SKM-1 (cell line): ENCODE results near the gene METTL21A.
A peak's percentile ranks its signal among the peaks of the same experiment; 100 is the strongest.
"Not testable (repeated sequence)": the region's sequence is repeated elsewhere in the genome, so short reads cannot be mapped to it uniquely, and the experiment has no call there.

Experiments used
- DNase-seq: peaks from one replicate; lab custom pipeline; 2025; ENCODE audit not compliant: unreplicated experiment; lab: John Stamatoyannopoulos, UW

METTL21A gene

DNA sequence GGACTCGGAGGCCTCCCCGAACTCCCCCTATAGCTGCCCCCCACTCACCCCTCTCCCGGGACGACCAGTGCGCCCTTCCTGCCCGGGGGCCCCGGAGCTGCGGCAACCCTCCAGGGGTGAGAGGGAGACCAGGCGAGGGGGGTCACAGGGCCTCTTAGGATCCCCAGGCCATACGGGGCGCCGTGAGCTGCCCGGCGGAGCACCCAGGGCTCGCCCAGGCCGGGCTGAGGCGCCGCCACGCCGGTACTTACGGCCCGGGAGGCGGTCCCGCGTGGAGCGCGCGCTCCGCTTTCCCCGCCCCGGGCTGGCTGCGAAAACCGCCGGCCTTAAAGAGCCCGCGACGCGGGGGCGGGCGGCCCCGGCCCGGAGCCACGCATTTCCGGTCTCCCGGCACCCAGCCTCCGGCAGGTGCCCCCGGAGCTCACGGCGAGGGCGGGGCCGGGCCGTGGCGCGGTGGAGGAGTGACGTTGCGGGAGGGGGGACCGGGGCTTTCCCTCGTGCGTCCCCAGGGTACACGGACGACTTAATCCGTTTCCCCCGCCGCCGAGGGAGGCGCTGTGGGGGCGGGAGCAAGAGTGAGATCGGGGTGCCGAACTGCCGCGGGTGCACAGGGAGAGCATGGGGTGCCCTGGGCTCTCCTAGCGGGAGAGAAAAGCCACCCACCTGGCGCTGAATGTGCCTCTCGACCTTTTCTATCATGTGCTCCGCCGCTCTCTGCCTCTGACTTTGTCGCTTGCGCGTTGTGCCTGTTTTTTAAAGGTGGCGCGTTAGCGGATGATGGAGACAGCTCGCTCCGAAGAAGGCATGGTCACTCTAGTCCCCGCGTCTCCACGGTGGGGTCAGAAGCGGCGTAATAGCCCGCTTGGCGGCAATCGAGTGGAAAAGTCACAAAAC lies at the start of gene METTL21A:
METTL21A (minus strand) TSS at position 381 of the 894 bp plus-strand sequence. CDS start 1,019 bp downstream, outside the sequence.
- DNase-seq = peak; percentile 81

DNA sequence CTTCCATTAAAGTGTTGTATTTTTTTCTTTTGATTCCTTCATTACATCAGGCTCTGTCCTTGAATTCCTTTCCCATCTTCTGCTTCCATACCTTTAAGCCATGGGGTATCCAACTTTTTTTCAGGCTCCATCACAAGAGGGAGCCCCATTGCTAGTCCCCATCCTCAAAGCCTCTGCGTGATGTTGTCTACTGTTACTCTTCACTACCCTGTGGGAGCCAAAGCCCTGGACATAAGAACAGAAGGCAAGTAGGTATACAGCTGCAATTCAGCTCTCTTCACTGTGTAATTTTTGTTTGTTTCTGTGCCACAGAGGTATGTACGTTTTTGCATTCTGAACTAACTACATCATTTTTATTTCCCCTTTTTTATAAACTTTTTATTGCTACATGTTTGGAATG lies 49.6 kb upstream of the METTL21A start:
- DNase-seq = no peak

DNA sequence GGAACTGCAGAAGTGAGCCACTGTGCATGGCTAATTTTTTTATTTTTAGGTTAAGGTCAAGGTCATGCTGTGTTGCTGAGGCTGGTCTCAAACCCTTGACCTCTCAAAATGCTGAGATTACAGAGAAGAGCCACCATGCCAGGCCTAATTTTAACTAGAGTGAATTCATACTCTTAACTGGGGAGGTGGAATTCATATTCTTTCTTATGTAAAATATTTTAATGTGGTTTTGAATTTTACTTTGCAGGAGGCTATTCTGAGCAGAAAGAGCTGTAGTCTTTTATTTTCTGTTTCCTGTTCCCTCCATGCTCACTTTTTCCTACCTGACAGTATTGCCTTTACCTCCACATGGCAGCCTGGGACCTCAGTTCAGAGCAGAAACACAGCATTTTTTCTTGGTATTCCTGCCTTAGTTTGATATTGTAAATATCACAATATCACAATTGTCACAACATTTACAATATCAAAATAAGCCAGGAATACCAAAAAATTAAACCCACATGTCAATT lies 49.1 kb upstream of the METTL21A start:
- no peak for DNase-seq

DNA sequence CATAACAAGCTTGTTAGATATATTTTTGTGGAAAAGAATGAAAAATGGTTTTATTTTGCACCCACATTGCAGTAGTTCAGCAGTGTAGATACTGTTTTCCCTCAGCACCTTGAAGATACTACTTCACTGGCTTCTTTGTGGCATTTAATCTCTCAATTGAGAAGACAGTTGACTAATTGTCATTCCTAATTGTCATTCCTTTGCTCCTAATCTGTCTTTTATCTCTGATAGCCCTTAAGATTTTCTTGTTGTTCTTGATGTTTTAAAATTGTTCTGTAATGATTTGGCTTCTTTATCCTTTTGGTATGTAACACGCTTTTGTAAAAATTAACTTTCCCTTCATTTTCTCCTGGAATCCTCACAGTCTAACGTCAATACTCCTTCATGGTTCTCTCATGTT lies 48.2 kb upstream of the METTL21A start:
- DNase-seq = no peak

DNA sequence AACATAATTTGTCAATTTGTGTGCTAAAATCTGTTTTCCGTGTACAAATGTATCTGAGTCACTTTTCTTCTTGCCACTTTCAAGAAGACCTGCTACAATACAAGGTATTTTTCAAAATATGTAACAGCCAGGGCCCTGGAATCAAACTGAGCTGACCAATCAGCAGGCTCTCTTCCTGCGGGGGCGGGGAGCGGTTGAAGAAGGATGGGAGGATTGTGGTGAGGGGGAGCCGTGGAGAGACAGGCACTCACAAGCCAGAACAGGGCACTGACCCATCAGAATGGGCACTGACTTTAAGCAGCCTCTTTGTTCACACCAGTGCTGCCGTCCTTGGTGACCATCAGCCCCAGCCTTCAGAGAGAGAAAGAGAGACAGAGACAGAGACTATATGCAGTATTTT lies 45.7 kb upstream of the METTL21A start:
- no peak for DNase-seq

DNA sequence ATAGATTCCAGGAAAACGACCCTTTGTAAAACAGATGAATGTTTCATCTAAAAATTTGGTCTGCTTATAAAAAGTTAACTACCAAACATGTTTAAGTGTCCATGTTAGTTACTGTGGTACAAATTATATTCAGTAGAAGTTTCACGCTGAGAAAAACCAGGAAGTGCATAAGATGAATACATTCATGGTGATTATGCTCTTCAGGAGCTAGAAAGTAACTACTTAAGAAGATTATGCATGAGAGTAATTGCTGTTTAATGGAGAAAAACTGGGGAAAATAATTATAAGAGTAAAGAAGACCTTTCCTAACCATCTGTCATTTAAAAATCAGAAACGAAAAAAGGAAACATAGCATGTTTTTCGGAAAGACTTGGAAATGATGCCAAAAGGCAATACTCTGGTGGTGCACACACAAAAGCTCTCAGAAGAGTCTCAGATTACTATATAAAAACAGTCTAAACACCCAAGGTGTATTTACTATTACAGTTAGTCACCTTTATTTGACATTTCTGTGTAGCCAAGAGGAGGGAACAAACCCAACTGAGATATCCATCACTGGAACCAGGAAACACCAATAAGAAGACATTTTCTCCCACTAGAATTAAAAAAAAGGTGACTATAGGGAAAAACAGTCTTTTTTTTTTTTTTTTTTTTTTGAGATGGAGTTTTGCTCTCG lies 38.8 kb upstream of the METTL21A start:
- DNase-seq = no peak

DNA sequence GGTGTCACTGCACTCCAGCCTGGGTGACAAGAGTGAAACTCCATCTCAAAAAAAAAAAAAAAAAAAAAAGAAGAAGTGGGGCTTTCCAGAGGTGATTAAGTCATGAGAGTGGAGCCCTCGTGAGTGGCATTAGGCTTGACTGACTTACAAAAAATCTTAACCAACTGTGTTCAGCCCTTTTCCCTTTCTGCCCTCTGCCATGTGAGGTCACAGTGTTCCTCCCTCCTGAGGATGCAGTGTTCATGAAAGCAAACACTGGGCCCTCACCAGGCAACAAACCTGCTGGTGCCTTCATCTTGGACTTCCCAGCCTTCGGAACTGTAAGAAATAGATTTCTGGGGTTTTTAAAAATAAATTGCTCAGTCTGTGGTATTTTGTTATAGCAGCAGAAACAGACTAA lies 37.0 kb upstream of the METTL21A start:
- DNase-seq = no peak

DNA sequence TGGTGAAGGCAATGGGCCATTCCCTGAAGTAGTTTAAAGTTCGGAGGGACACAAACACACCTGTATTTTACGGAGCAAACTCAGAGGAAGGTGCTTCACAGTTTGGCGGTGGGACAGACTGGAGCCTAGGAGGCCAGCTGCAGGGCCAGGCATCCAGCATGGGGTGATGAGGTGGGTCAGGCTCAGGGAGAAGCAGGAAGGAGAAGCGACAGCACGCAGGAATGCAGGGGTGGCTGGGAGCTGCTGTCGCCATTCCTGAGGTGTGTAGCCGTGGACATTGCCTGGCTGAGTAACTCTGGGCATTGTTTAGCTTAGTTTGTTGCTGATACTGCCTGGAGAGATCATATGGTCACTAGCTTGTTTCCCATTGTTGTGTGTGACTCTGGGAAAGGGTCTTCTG lies 35.8 kb upstream of the METTL21A start:
- no peak for DNase-seq

DNA sequence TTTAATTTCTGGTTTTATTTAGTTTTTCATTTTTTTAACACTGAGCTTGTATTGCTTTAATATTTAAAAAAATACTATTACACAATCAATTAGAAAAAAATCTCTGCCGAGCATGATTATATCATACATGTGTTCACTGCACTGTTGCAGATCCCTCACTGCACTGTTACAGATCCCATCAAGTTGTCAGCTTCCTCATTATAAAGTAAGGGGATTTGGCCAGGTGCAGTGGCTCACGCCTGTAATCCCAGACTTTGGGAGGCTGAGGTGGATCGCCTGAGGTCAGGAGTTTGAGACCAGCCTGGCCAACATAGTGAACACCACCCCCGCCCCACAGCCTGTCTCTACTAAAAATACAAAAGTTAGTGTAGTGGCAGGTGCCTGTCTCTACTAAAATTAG lies 33.0 kb upstream of the METTL21A start:
- DNase-seq = no peak

DNA sequence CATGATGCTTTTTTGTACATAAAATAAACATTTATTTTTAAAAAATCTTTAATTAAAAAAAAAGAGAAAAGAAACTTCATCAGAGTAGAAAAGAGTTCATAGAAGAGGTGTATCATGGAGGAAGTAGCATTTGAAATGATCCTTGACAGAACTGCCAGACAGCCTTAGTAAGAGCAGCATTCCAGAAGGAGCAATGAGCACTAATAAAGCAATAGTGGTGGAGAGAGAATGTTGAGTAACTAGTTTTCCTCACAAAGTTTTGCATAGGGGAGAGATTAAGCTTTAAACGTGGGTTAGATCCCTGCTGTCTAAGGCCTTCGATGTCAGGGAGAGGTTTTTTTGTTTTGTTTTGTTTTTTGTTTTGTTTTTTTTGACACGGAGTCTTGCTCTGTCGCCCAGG lies 29.8 kb upstream of the METTL21A start:
- DNase-seq = no peak

DNA sequence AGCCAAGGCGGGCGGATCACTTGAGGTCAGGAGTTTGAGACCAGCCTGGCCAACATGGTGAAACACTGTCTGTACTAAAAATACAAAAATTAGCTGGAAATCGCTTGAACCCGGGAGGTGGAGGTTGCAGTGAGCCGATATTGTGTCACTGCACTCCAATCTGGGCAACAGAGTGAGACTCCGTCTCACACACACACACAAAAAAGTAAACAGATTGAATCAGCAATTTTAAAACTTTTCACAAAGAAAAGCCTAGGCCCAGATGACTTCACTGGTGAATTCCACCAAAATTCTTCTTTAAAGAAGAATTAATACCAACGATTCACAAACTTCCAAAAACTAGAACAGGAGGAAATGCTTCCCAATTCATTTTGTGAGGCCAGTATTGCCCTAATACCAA lies 21.4 kb upstream of the METTL21A start:
- DNase-seq = not testable (repeated sequence)

DNA sequence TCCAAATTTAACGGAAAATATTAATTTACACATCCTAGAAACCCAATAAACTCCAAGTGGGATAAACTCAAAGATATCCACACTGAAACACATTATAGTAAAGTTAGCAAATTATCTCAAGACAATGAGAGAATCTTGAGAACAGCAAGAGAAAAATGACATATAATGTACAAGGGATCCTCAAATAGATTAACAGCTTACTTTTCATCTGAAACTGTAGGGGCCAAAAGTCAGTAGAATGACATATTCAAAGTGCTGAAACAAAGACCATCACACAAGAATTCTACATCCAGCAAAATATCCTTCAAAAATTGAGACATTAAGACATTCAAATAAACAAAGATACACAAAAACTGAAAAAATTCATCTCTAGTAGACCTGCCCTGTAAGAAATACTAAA lies 18.7 kb upstream of the METTL21A start:
- DNase-seq = no peak

DNA sequence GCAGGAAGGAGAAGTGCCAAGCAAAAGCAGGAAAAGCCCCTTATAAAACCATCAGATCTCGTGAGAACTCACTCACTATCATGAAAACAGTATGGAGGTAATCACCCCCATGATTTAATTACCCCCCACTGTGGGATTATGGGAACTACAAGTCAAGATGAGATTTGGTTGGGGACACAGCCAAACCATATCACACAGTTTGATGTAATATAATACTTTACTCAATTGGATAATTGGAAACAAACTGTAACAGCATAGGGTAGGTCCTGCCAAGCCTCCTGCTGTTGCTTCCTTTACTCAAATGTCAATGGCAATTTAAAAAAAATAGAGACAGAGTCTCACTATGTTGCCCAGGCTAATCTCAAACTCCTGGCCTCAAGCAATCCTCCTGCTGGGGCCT lies 15.5 kb upstream of the METTL21A start:
- DNase-seq = no peak

DNA sequence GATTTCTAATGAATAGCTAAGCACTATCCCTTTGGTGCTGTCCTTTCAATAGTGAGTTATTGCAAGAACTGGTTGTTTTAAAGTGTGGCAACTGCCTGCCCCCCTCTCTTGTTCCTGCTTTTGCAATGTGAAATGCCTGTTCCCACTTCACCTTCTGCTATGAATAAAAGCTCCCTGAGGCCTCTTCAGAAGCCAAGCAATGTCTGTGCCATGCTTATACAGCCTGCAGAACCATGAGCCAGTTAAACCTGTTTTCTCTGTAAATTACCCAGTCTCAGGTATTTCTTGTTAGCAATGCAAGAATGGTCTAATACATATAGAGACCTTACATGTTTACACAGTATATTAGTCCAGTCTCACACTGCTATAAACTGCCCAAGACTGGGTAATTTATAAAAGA lies 15.0 kb upstream of the METTL21A start:
- DNase-seq = no peak

DNA sequence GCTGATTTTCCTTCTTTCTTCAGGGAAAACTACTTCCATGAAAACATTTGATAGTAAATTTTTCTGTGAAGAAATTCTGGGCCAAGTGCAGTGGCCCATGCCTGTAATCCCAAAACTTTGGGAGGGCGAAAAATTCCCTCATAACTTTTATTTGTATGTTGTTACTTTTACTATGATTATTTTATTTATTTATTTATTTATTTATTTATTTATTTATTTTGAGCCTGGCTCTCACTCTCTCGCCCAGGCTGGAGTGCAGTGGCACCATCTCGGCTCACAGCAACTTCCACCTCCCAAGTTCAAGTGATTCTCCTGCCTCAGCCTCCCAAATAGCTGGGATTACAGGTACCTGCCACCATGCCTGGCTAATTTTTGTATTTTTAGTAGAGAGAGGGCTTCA lies 14.1 kb upstream of the METTL21A start:
- DNase-seq = not testable (repeated sequence)

DNA sequence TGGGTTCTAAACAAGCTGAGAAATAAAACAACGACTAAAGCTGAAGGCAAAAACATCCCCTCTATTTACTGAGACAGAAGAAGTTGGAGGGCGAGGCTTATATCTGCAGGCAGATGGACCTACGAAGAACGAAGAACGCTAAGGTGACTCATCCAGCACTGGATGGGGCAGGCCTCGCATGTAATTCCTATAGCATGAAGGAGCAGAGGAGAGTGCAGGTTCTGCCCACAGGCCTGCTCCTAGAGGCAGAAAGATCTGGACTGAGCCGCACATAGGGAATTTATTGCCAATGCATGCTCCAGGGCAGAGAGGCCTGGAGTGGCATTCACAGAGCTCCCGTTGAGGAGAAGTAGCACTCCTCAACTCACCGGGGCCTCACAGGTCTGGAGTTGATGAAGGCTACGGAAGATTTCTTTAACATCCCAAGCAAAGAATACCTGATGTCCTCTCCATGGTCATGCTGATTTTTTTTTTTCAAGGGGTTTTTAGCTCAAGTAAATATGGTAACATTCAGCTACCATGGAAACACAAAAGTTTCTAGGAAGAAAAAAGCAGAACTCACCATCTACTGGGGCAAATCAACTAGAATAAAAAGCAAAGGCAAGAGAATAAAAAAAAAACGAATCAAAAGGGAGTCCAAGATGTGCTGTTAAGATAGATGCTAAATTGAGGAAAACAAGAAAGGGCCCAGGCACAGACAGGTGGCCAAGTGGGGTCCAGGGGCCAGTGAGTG lies 10.4 kb upstream of the METTL21A start:
- DNase-seq = no peak

DNA sequence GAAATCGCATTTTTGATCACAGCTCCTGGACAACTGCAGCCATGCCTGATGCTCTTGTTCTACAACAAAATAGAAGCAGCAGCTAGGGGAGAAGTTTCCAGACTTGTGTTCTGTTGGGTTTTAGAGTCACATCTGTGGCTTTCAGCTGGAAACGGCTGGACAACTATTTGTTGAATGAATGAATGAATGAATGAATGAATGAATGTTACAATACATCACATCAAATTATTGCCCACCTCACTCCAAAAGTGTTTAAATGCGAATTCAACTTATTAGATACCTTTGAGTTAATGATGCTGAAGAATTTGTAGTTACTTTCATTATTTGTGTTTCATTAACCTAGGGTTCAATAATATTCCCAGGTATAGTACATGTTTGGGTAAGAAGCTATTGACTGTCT lies 8.5 kb upstream of the METTL21A start:
- DNase-seq = no peak

DNA sequence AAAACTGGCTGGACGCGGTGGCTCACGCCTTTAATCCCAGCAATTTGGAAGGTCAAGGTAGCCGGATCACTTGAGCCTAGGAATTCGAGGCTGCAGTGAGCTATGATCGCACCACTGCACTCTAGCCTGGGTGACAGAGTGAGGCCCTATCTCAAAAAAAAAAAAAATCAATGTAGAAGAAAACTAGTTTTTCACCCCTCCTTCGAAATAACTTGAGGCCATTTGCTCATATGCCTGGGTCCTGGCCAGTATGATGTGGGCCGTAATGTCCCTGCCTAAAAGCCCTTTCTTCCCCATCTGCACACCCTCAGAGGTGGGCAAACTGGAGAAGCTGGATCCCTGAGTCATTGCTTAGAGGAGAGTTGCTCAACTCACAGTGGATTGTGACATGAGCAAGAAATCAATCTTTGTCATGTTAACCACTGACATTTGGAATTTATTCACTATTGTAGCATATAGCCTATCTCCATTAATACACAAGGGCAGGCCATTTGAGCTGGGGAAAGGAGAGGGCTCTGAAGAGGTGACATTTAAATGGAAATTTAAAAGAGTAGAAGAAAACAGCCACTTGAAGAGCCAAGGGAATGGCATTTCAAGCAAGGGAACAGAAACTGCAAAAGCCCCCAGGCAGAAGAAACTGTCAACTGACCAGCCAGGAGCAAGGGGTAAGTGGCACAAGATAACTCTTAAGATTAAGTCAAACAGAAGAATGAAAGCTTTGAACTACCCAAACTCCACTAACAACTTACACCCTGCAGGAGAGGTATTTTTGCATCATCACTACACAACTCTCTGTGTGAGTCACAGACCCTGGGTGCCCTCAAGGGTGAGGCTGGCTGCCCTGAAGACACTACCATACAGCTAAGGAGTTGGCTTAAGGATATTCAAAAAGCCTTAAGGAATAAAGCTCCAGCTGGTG lies 7.6 kb upstream of the METTL21A start:
- peak; percentile 85 for DNase-seq

DNA sequence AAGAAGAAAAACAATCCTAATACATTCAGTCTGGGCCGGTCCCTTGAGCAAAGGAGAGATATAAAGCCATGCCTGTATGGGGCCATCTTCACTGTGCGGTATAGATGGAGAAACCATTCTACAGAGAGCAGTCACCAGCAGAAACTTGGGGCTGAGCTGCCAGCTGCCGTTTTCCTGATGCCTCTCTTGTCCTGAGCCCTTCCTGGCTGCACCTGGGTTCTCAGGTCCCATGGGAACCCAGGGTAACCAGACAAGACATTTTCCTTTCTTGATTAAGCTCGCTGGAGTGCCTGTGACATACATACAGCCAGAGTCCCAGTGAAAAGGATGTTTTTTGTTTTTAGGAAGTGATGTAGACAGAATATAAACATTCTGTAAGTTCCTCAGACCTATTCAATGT lies 5.3 kb upstream of the METTL21A start:
- no peak for DNase-seq

DNA sequence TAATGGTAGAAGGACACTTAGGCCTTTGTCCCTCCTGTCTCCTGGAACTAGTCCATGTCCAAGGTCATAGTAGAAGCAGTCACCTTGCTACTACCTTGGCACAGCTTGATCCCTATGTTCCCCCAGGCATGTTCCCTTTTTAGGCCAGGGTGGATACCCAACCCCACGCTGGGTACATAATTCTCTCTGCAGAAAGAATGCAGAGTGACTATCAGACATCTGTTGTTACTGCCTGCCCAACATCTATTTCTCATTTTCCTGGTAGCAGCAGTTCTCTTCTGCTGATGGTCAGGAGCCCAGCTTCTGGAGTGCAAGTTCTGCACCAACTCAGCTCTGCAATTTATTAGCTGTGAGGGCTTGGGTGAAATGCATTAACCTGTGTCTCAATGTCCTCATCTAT lies 4.4 kb upstream of the METTL21A start:
- DNase-seq = no peak
